NCI-H1105 treated with DMSO at 0.1 percent for 48 hours (cell line): ENCODE data around the gene ITPK1.

ENCODE experiments used
- DNase-seq: peaks from one replicate; lab custom pipeline; 2025; lab: John Stamatoyannopoulos, UW

ITPK1 gene

GRCh38 chr14:92937051-92937937 is 178.4 kb downstream of the ITPK1 start:
- no peak for DNase-seq

GRCh38 chr14:92936085-92936484 is 179.6 kb downstream of the ITPK1 start:
- no peak for DNase-seq

- DNase-seq, result no peak
These were observed 180.3 kb downstream of the ITPK1 start for GRCh38 chr14:92935446-92935845.

- DNase-seq, result no peak
These were observed 181.3 kb downstream of the ITPK1 start for GRCh38 chr14:92934196-92935085.

GRCh38 chr14:92933481-92933880 is 182.2 kb downstream of the ITPK1 start:
- DNase-seq, result no peak

- no peak for DNase-seq
These were observed 183.0 kb downstream of the ITPK1 start for GRCh38 chr14:92932448-92933395.

GRCh38 chr14:92931681-92932447 is 183.9 kb downstream of the ITPK1 start:
- DNase-seq, result no peak

GRCh38 chr14:92930737-92931602 is 184.8 kb downstream of the ITPK1 start:
- no peak for DNase-seq

- DNase-seq, result no peak
These were observed 185.8 kb downstream of the ITPK1 start for GRCh38 chr14:92929689-92930608.

- DNase-seq, result no peak
These were observed 186.6 kb downstream of the ITPK1 start for GRCh38 chr14:92928961-92929688.

GRCh38 chr14:92928258-92928629 is 187.5 kb downstream of the ITPK1 start:
- DNase-seq, result no peak

- DNase-seq, result no peak
These were observed 188.1 kb downstream of the ITPK1 start for GRCh38 chr14:92927349-92928257.

GRCh38 chr14:92926931-92927330 is 188.8 kb downstream of the ITPK1 start:
- DNase-seq, result no peak

GRCh38 chr14:92926180-92926845 is 189.4 kb downstream of the ITPK1 start:
- DNase-seq, result no peak

- DNase-seq, result no peak
These were observed 190.3 kb downstream of the ITPK1 start for GRCh38 chr14:92925446-92925845.

- DNase-seq, result no peak
These were observed 191.5 kb downstream of the ITPK1 start for GRCh38 chr14:92924247-92924646.

GRCh38 chr14:92923744-92924103 is 192.0 kb downstream of the ITPK1 start:
- no peak for DNase-seq
